GM23338 (cell line): ENCODE results near the gene SGCD. TPM values are rescaled to one million over a fixed set of nuclear protein-coding genes. Genes with fewer than 3 reads are reported as not detected.

Experiments
- ATAC-seq: fragments of 200-7000 bp; cut with Tn5 transposase; 3 replicates; pipeline ENCODE4 v1.9.1; 2020
- DNase-seq: peaks from one replicate; pipeline ENCODE4 v3.0.0-alpha.2; 2015; ENCODE audit warnings: low spot score
- H2AFZ ChIP-seq: fragments of 200-600 bp; sonication (generic); 2 replicates; pipeline ENCODE4 v1.8.0; 2016; ENCODE audit warnings: antibody characterized with exemption, mild to moderate bottlenecking, moderate library complexity
- H3F3A ChIP-seq: fragments of 200-600 bp; sonication (generic); replicated peaks from 2 replicates; pipeline ENCODE4 v1.8.0; 2017; ENCODE audit warnings: antibody characterized with exemption, mixed run types, low read depth
- H3K27ac ChIP-seq: fragments of 200-600 bp; sonication (generic); 2 replicates; pipeline ENCODE4 v1.6.1; 2016; ENCODE audit warnings: low read depth
- H3K27me3 ChIP-seq: fragments of 200-600 bp; sonication (generic); 2 replicates; pipeline ENCODE4 v1.8.0; 2016; ENCODE audit warnings: mild to moderate bottlenecking, mixed run types, moderate library complexity; ENCODE audit not compliant: insufficient read depth
- H3K36me3 ChIP-seq: fragments of 200-600 bp; sonication (generic); 2 replicates; pipeline ENCODE4 v1.8.0; 2016; ENCODE audit warnings: mild to moderate bottlenecking; ENCODE audit not compliant: insufficient read depth
- H3K4me1 ChIP-seq: fragments of 200-600 bp; sonication (generic); 2 replicates; pipeline ENCODE4 v1.8.0; 2016; ENCODE audit warnings: mild to moderate bottlenecking, moderate library complexity; ENCODE audit not compliant: insufficient read depth
- H3K4me2 ChIP-seq: fragments of 200-600 bp; sonication (generic); 2 replicates; pipeline ENCODE4 v1.7.1; 2017; ENCODE audit warnings: mixed run types
- H3K4me3 ChIP-seq: fragments of 200-600 bp; sonication (generic); 2 replicates; pipeline ENCODE4 v1.6.1; 2016; ENCODE audit warnings: mixed run types
- H3K79me2 ChIP-seq: fragments of 200-600 bp; sonication (generic); replicated peaks from 2 replicates; pipeline ENCODE4 v1.8.0; 2017; ENCODE audit warnings: mild to moderate bottlenecking; ENCODE audit not compliant: insufficient read depth
- H3K9me2 ChIP-seq: fragments of 200-600 bp; sonication (generic); 2 replicates; pipeline ENCODE4 v1.8.0; 2017; ENCODE audit not compliant: insufficient read depth
- H4K20me1 ChIP-seq: fragments of 200-600 bp; sonication (generic); replicated peaks from 2 replicates; pipeline ENCODE4 v1.8.0; 2017; ENCODE audit warnings: mild to moderate bottlenecking; ENCODE audit not compliant: insufficient read depth
- H3K27ac Mint-ChIP-seq: 2 replicates; pipeline ENCODE4 v1.8.0; 2020; ENCODE audit warnings: inconsistent platforms, mild to moderate bottlenecking, moderate library complexity, mixed read lengths
- H3K27me3 Mint-ChIP-seq: 3 replicates; pipeline ENCODE4 v1.8.0; 2022; ENCODE audit warnings: low read depth, mild to moderate bottlenecking, moderate library complexity, mixed read lengths, inconsistent platforms; ENCODE audit not compliant: insufficient read depth, poor library complexity
- H3K36me3 Mint-ChIP-seq: 3 replicates; pipeline ENCODE4 v1.8.0; 2021; ENCODE audit warnings: low read depth, mild to moderate bottlenecking, inconsistent platforms, moderate library complexity, mixed read lengths
- H3K4me1 Mint-ChIP-seq: 3 replicates; pipeline ENCODE4 v1.8.0; 2020; ENCODE audit warnings: mild to moderate bottlenecking, inconsistent platforms, mixed read lengths
- H3K4me3 Mint-ChIP-seq: 3 replicates; pipeline ENCODE4 v1.8.0; 2021; ENCODE audit warnings: moderate library complexity, mild to moderate bottlenecking, inconsistent platforms, mixed read lengths
- H3K9me3 Mint-ChIP-seq: 3 replicates; pipeline ENCODE4 v1.8.0; 2020; ENCODE audit warnings: moderate library complexity, mild to moderate bottlenecking, inconsistent platforms, mixed read lengths
- CREB1 ChIP-seq: fragments of 250-450 bp; sonication (Bioruptor Pico); IDR thresholded peaks from 2 replicates; pipeline ENCODE4 v1.5.0; 2020; ENCODE audit warnings: low read depth, mild to moderate bottlenecking, moderate library complexity
- ETS1 ChIP-seq: IDR thresholded peaks from 2 replicates; pipeline ENCODE4 v1.6.1; 2016; ENCODE audit warnings: antibody characterized with exemption
- EZH2 ChIP-seq: fragments of 200-600 bp; sonication (generic); IDR thresholded peaks from one replicate; pipeline ENCODE4 v1.8.0; 2017; ENCODE audit warnings: antibody characterized with exemption, mild to moderate bottlenecking, low read depth; ENCODE audit not compliant: unreplicated experiment
- EZH2phosphoT487 ChIP-seq: fragments of 200-600 bp; sonication (generic); IDR thresholded peaks from one replicate; pipeline ENCODE4 v1.8.1; 2018; ENCODE audit warnings: antibody characterized with exemption; ENCODE audit not compliant: unreplicated experiment
- JUNB ChIP-seq: IDR thresholded peaks from one replicate; pipeline ENCODE4 v1.6.1; 2016; ENCODE audit warnings: antibody characterized with exemption; ENCODE audit not compliant: unreplicated experiment
- NANOG ChIP-seq: IDR thresholded peaks from 2 replicates; pipeline ENCODE4 v1.6.1; 2016; ENCODE audit warnings: antibody characterized with exemption, borderline replicate concordance
- POLR2AphosphoS5 ChIP-seq: IDR thresholded peaks from 2 replicates; pipeline ENCODE4 v1.6.1; 2016; ENCODE audit warnings: antibody characterized with exemption, low read depth
- ZNF114 ChIP-seq: fragments of 250-450 bp; sonication (Bioruptor Pico); IDR thresholded peaks from 2 replicates; pipeline ENCODE4 v1.5.0; 2020; ENCODE audit warnings: mild to moderate bottlenecking, moderate library complexity
- ZNF331 ChIP-seq: fragments of 250-450 bp; sonication (Bioruptor Pico); IDR thresholded peaks from 2 replicates; pipeline ENCODE4 v1.5.0; 2020; ENCODE audit warnings: low read depth, mild to moderate bottlenecking, moderate library complexity
- polyA plus RNA-seq: library from polyadenylated mRNA; unstranded; fragments of >200 nt; fragmentation: Nextera tagmentation; extraction: Ambion mirVana; gene quantifications from 2 replicates; pipeline ENCODE4 v1.2.1, GENCODE V29; 2016
- total RNA-seq: library from RNA; depleted of rRNA; stranded (reverse); fragments of >200 nt; shearing (Covaris generic); gene quantifications from 2 replicates; pipeline ENCODE4 v1.2.3, GENCODE V29; 2014
- TF ChIP-seq, protein P1 (sequence below), 2 experiments: fragments of 200-600 bp in 1 of 2; sonication (generic) in 1 of 2; conservative IDR thresholded peaks; 2 replicates each; pipeline versions ENCODE4 v1.5.1 to v1.6.1; 2016 to 2017; ENCODE audit warnings: antibody characterized with exemption in 2 of 2, low read depth in 2 of 2, mild to moderate bottlenecking in 2 of 2, moderate library complexity in 1 of 2
- TF ChIP-seq, protein P2 (sequence below): IDR thresholded peaks from one replicate; pipeline ENCODE4 v1.6.1; 2018; ENCODE audit warnings: antibody characterized with exemption; ENCODE audit not compliant: unreplicated experiment

The SGCD gene
- total and polyA plus RNA-seq, 2 experiments from 2014 or later: 0.03 to 0.05 TPM

DNA sequence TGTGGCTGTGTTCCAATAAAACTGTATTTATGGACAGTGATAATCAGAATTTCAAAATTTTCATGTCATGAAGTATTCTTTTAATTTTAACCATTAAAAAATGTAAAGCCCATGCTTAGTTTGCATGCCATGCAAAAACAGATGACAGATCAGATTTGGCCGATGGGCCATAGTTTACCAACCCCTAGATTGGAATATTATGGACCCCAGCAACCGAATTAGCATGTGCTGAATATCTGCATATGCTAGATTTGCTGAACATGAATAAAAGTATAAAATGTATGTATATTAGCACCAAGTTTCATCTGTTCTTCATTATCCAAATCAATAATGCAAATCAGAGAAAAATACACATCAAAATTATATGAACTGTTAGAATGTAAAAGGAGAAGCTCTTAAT is 364.6 kb downstream of the SGCD start:
- H3K4me1 Mint-ChIP-seq: peaks cover 11% of the 10 kb centered on the region
- H3K27me3 Mint-ChIP-seq: peaks cover 6% of the 10 kb centered on the region
- H3K27ac ChIP-seq: no peak overlapping the region
- H3K79me2 ChIP-seq: no peaks in the 10 kb centered on the region
- H4K20me1 ChIP-seq: no peaks in the 10 kb centered on the region
- H3F3A ChIP-seq: no peaks in the 10 kb centered on the region
- H2AFZ ChIP-seq: no peak overlapping the region
- DNase-seq (no peak), ATAC-seq (no peak)
- TF ChIP-seq JUNB (no peak), EZH2 (no peak), ZNF331 (CRISPR knock-in tag) (no peak), CREB1 (CRISPR knock-in tag) (no peak), ETS1 (no peak), POLR2AphosphoS5 (no peak)
- TF ChIP-seq, protein P1, sequence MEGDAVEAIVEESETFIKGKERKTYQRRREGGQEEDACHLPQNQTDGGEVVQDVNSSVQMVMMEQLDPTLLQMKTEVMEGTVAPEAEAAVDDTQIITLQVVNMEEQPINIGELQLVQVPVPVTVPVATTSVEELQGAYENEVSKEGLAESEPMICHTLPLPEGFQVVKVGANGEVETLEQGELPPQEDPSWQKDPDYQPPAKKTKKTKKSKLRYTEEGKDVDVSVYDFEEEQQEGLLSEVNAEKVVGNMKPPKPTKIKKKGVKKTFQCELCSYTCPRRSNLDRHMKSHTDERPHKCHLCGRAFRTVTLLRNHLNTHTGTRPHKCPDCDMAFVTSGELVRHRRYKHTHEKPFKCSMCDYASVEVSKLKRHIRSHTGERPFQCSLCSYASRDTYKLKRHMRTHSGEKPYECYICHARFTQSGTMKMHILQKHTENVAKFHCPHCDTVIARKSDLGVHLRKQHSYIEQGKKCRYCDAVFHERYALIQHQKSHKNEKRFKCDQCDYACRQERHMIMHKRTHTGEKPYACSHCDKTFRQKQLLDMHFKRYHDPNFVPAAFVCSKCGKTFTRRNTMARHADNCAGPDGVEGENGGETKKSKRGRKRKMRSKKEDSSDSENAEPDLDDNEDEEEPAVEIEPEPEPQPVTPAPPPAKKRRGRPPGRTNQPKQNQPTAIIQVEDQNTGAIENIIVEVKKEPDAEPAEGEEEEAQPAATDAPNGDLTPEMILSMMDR (conservative IDR thresholded peaks at IDR 0.05; ENCODE audit: low read depth in 2 of 2): no peak
- TF ChIP-seq, protein P2, sequence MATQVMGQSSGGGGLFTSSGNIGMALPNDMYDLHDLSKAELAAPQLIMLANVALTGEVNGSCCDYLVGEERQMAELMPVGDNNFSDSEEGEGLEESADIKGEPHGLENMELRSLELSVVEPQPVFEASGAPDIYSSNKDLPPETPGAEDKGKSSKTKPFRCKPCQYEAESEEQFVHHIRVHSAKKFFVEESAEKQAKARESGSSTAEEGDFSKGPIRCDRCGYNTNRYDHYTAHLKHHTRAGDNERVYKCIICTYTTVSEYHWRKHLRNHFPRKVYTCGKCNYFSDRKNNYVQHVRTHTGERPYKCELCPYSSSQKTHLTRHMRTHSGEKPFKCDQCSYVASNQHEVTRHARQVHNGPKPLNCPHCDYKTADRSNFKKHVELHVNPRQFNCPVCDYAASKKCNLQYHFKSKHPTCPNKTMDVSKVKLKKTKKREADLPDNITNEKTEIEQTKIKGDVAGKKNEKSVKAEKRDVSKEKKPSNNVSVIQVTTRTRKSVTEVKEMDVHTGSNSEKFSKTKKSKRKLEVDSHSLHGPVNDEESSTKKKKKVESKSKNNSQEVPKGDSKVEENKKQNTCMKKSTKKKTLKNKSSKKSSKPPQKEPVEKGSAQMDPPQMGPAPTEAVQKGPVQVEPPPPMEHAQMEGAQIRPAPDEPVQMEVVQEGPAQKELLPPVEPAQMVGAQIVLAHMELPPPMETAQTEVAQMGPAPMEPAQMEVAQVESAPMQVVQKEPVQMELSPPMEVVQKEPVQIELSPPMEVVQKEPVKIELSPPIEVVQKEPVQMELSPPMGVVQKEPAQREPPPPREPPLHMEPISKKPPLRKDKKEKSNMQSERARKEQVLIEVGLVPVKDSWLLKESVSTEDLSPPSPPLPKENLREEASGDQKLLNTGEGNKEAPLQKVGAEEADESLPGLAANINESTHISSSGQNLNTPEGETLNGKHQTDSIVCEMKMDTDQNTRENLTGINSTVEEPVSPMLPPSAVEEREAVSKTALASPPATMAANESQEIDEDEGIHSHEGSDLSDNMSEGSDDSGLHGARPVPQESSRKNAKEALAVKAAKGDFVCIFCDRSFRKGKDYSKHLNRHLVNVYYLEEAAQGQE: no peak
- H3K27ac Mint-ChIP-seq: no peak overlapping the region
- peaks cover 12% of the 10 kb centered on the region for H3K4me1 ChIP-seq
- H3K36me3 Mint-ChIP-seq: no peaks in the 10 kb centered on the region
- no peaks in the 10 kb centered on the region for H3K27me3 ChIP-seq
- H3K4me3 Mint-ChIP-seq: no peak overlapping the region
- no peak overlapping the region for H3K4me3 ChIP-seq
- H3K9me3 Mint-ChIP-seq: no peaks in the 10 kb centered on the region
- no peak overlapping the region for H3K4me2 ChIP-seq
- H3K9me2 ChIP-seq: peaks cover 3% of the 10 kb centered on the region; the same call in 1 of the 2 replicates
- H3K36me3 ChIP-seq: no peaks in the 10 kb centered on the region

DNA sequence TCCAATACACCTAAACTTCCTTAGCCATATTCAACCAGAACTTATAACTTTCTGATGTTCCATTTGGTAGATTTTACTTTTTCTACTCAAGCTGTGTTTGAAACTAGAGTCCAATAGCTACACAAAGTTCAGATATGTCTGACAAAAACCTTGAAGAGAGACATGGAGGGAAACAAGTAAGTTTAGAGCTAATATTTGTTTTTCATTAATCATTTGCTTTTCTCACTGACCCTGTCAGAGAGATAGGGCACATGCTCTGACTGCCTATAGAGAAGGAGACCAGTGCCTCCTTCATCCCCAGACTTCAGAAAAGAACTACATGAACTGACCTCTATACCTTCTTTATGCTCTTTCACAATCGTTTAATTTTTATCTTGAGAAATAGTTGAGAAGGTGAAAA is 366.1 kb downstream of the SGCD start:
- Mint-ChIP-seq H3K27ac (no peak overlapping the region), H3K4me3 (no peak overlapping the region), H3K4me1 (peaks cover 11% of the 10 kb centered on the region), H3K9me3 (no peaks in the 10 kb centered on the region), H3K27me3 (peaks cover 6% of the 10 kb centered on the region), H3K36me3 (no peaks in the 10 kb centered on the region)
- H3K4me3 ChIP-seq: no peak overlapping the region
- no peak overlapping the region for H3K27ac ChIP-seq
- peaks cover 12% of the 10 kb centered on the region; the same call in 1 of the 2 replicates for H3K4me1 ChIP-seq
- no peaks in the 10 kb centered on the region for H4K20me1 ChIP-seq
- peaks cover 6% of the 10 kb centered on the region; the same call in 1 of the 2 replicates for H3K9me2 ChIP-seq
- no peaks in the 10 kb centered on the region for H3K27me3 ChIP-seq
- H3K79me2 ChIP-seq: no peaks in the 10 kb centered on the region
- H2AFZ ChIP-seq: peak overlapping the region; percentile 77; the same call in 1 of the 2 replicates
- no peak for DNase-seq
- no peak for ATAC-seq
- no peaks in the 10 kb centered on the region for H3F3A ChIP-seq
- no peaks in the 10 kb centered on the region for H3K36me3 ChIP-seq
- H3K4me2 ChIP-seq: no peak overlapping the region
- no peak for TF ChIP-seq ZNF114 (CRISPR knock-in tag)
- TF ChIP-seq, protein P1 (conservative IDR thresholded peaks at IDR 0.05; ENCODE audit: low read depth in 2 of 2): no peak
- TF ChIP-seq EZH2phosphoT487: no peak
- TF ChIP-seq, protein P2: no peak
- TF ChIP-seq JUNB: no peak
- TF ChIP-seq NANOG: no peak
- no peak for TF ChIP-seq EZH2
- no peak for TF ChIP-seq CREB1 (CRISPR knock-in tag)
